GM18507 (cell line): ENCODE results near the gene ZFTA.
"Not testable (repeated sequence)": the region's sequence is repeated elsewhere in the genome, so short reads cannot be mapped to it uniquely, and the experiment has no call there.

ENCODE experiments used
- DNase-seq: peaks from one replicate; pipeline ENCODE4 v3.0.0; 2011; ENCODE audit warnings: low read depth; ENCODE audit not compliant: insufficient read length; ENCODE audit errors: extremely low spot score
- FAIRE-seq: peaks from 2 replicates; lab custom pipeline; 2011; peaks lifted over from hg19 to GRCh38; lab: Jason Lieb, UNC

ZFTA gene

GRCh38 chr11:63782749-63783148 lies 14.2 kb upstream of the ZFTA start:
- no peak for DNase-seq
- FAIRE-seq = no peak

- FAIRE-seq = no peak
- DNase-seq = no peak
Observed at GRCh38 chr11:63779039-63779438, 10.5 kb upstream of the ZFTA start.

- FAIRE-seq = no peak
- no peak for DNase-seq
Observed at GRCh38 chr11:63775191-63775590, 6.6 kb upstream of the ZFTA start.

- DNase-seq, FAIRE-seq: not testable (repeated sequence)
Observed at GRCh38 chr11:63771741-63772318, 3.3 kb upstream of the ZFTA start.

DNA sequence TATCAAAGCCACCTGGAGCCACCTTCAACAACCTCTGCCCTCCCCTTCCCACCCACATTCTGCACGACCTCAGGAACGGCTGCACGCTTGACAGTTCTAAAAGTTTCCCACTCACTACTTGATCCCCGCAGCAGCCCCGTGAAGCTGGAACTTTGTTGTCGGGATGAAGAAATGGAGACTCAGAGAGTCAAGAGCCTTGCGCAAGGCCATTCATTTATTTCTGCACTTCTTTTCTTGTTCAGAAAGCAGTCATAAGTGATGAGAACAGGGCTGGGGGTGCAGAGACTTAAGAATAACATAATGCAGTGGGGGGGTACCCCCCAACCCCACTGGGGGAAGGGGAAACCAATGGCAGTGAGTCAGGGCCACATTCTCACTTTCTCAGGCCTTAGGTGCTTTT lies 2.2 kb upstream of the ZFTA start:
- DNase-seq = no peak
- FAIRE-seq = no peak

- DNase-seq = no peak
- no peak for FAIRE-seq
Observed at GRCh38 chr11:63769714-63770455, 1.3 kb upstream of the ZFTA start.

GRCh38 chr11:63769042-63769713 lies 603 bp upstream of the ZFTA start:
- FAIRE-seq = no peak

DNA sequence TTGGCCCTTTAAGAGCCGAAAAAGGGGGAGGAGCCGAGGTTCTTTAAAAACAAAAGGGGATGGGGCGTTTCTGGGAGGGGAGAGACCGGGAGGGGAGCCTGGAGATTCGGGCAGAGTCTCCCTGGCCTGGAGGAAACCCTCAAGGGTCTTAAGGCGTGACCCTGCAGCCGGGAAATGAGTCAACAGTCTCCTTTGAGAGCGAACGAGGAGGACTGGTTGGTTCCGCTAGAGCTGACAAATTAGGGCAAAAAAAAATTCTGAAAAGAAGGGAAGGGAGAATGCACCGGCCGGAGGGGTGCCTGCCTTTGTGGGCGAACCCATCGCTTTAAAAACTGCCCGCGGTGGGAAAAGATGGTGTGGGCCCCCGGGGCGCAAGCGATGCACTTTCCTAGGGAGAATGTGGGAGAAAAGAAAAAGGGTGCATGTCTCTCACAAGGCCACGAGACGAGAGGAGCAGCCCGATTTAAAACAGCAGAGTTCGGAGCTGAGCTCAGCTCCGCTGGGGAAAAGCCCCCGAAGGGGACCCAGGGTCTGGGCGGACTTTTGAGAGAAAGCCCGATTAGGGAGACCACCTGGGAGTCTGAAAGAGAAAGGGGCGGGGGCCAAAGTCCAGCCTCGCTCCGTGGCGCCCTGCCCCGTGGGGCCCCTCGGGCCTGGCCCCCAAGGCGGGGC lies 874 bp downstream of the ZFTA start:
- DNase-seq = no peak
- no peak for FAIRE-seq

More at GRCh38 chr11:63769042-63769713, 603 bp upstream of the ZFTA start:
- no peak for DNase-seq

DNA sequence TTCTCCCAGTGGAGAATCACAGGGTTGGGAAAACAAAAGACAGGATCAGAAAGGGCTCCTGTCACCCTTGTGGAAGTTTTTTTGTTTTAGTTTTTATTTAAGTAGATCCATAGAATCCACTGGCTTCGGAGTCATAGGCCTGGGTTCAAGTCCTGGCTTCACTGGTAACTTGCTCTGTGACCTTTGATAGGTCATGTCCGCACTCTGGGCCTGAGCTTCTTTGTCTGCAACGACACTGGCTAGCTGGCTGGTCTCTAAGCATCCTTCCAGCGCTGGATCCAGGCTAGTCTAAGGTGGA lies 1.4 kb downstream of the ZFTA start:
- peak; percentile 71 for FAIRE-seq
- DNase-seq = no peak

DNA sequence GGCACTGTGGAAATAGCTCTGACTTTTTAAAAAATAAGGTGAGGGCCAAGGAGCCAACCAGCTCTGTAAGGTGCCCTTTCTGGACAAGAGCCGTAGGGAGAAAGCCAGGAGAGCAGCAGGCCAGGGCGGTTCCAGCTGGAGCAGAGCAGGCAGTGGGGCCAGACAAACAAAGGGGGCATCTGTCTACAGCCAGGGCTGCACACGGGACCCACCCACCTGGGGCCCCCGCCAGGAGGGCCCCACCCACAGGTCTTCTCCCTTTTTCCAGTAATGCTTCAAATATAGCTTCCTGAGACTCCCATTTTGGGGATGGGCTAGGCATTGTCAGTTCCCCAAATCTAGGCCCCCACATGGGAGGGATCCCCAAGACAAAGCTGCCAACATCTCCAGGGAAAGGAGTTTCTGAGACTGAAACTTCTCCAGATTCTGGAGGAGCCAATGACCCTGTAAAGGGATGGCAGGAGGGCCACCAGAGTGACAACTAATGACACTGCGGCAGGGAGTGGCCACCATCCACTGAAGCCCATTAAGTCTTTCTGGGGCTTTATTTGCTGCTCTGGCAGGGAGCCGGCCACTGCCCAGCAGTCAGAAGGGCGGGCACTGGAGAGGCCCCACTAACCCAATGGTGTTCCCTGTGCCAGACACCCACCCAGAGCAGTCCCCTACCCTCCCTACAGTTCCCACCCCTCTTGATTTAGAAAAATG lies 1.9 kb downstream of the ZFTA start:
- FAIRE-seq = no peak
- DNase-seq = no peak

DNA sequence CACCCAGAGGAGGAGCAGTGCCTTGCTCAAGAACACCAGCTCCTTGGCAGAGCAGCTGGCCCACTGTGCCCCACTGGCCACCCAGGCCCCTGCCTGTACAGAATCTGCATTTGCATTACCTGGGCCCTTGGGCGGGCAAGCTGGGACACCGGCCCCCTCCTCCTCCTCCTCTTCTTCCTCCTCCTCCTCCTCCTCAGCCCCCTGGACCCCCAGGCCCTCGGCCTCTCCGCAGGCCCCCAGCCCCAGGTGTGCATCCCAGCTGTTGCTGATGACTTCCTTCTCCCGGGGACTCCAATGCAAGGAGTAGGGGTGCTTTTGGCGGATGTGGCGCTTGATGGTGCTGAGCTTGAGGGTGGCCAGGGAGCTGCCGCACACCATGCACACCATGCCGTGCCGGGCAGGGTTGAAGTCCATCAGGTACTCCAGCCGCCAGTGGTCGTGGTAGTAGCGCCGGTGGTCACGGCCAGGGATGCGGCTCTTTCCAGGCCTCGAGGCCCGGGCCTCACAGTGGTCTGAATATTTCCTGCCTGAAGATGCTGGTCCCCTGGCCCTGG lies 2.8 kb downstream of the ZFTA start:
- FAIRE-seq (no peak), DNase-seq (no peak)

- DNase-seq (no peak), FAIRE-seq (no peak)
Observed at GRCh38 chr11:63764679-63765647, 3.6 kb downstream of the ZFTA start.

- FAIRE-seq (no peak), DNase-seq (no peak)
Observed at GRCh38 chr11:63764340-63764678, 4.3 kb downstream of the ZFTA start.

- FAIRE-seq (no peak), DNase-seq (no peak)
Observed at GRCh38 chr11:63763496-63764339, 4.9 kb downstream of the ZFTA start.

DNA sequence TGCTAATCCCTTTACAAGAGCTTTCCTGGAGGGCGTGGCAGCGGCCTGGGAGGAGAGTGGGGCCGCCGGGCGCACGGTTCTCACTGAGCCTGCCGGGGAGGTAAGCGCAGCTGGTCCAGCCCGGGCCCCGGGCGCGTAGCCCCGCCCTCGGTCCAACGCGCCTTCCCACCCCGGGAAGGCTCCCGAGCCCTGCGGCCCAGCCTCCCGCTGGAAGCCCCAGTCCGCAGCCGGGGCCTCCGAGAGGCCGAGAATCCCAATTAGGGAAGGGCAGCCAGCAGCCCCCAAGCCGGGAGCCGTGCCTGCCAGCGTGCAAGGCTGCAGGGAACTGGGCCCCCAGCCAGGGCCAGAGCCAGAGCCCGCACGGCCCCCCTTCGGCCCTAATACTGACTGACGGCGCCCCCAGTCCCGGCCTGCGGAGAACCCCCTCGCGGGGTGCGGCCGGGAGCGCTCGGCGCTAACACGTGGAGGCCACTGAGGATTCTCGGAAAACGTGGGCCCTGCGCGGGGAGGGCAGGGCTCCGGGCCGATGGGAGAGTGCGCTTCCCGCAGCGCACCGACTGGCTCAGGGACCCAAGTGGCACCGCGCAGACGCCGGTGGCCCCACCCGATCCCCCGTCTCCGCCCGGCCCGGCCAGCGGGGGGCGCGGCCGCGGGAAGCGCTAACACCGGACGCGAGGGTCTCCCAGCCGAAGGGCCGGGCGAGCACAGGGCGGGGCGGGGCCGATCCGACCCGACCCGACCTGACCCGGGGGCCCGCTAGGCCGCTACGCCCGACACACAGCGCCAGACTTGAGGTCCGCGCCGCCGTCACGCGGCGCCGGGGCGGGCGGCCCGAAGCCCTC lies 5.7 kb downstream of the ZFTA start:
- DNase-seq (no peak), FAIRE-seq (no peak)

DNA sequence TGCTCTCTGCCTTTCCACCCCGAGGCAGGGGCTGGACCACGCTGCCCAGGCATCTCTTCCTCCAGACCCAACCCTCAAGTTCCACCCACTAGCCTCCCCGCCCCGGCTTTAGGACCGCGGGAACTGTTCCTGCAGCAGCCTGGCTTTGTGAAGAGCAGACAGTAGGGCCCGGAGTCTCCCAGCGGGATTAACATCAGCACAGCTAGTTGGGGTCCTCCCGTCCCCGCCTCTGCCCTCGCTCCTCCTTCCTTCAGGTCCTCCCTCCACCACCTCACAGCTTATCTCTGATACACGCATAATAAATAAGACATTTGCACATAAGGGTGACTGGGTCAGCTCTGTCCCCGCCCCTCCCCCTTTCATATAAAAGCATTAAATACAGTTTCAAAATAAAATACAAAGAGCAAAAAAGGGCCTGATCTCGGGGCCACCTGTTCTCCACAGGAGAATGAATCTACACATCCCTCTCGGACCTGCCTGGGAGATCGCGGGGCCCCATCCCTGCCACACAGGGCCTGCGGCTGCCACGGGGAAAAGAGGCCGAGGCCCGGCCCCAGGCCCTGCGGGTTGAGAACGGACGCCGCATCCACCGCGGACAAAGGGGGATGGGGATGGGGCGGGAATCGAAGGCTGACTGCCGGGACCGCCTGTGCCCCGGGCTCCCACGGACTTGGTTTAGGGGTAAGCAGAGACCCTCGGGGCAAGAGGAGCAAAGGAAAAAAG lies 6.5 kb downstream of the ZFTA start:
- FAIRE-seq = no peak

More for the DNA sequence above, 6.5 kb downstream of the ZFTA start:
- DNase-seq = no peak
